GM12878 (cell line): ENCODE data around the gene RGL1. TPM values are rescaled to one million over a fixed set of nuclear protein-coding genes. Genes with fewer than 3 reads are reported as not detected.

Source experiments
- CREB1 ChIP-seq: IDR thresholded peaks from 2 replicates; pipeline ENCODE4 v1.6.1; 2012; ENCODE audit warnings: low read depth, mild to moderate bottlenecking, inconsistent platforms
- HDAC6 ChIP-seq: fragments of 200-600 bp; sonication (generic); IDR thresholded peaks from one replicate; pipeline ENCODE4 v1.8.0; 2017; ENCODE audit warnings: antibody characterized with exemption; ENCODE audit not compliant: unreplicated experiment
- HDGF ChIP-seq: fragments of 450-650 bp; IDR thresholded peaks from 2 replicates; pipeline ENCODE4 v1.6.1; 2016; ENCODE audit warnings: antibody characterized with exemption
- HSF1 ChIP-seq: fragments of 150-350 bp; IDR thresholded peaks from 2 replicates; pipeline ENCODE4 v1.6.1; 2014; ENCODE audit warnings: mild to moderate bottlenecking, low read depth, low read length
- MYC ChIP-seq: IDR thresholded peaks from 2 replicates; pipeline ENCODE4 v1.6.1; 2011; ENCODE audit warnings: mild to moderate bottlenecking, low read length, moderate library complexity, inconsistent platforms; ENCODE audit not compliant: insufficient read depth, insufficient replicate concordance, insufficient read length, severe bottlenecking
- NR2C2 ChIP-seq: IDR thresholded peaks from 2 replicates; pipeline ENCODE4 v1.6.1; 2011; ENCODE audit warnings: borderline replicate concordance, low read depth; ENCODE audit not compliant: control insufficient read depth, insufficient read length
- NRF1 ChIP-seq: conservative IDR thresholded peaks from 2 replicates; pipeline ENCODE4 v1.6.1; 2011; ENCODE audit warnings: mild to moderate bottlenecking, low read depth, low read length, improper control_type of control experiment
- POLR2AphosphoS5 ChIP-seq: IDR thresholded peaks from 2 replicates; pipeline ENCODE4 v1.6.1; 2011; ENCODE audit warnings: mild to moderate bottlenecking, low read length, inconsistent platforms
- SIN3A ChIP-seq: IDR thresholded peaks from 2 replicates; pipeline ENCODE4 v1.6.1; 2012; ENCODE audit warnings: low read depth, low read length, improper control_type of control experiment
- SP1 ChIP-seq: IDR thresholded peaks from one replicate; pipeline ENCODE4 v1.6.1; 2011; ENCODE audit warnings: low read depth, low read length
- SREBF1 ChIP-seq: IDR thresholded peaks from 2 replicates; pipeline ENCODE4 v1.6.1; 2012; ENCODE audit warnings: mild to moderate bottlenecking, low read length
- SRF ChIP-seq, 2 experiments: IDR thresholded peaks; 2 replicates each; pipeline ENCODE4 v1.6.1; 2011; ENCODE audit warnings: low read depth in 2 of 2, low read length in 2 of 2, mild to moderate bottlenecking in 1 of 2, moderate library complexity in 1 of 2
- STAT1 ChIP-seq: fragments of 450-650 bp; conservative IDR thresholded peaks from 2 replicates; pipeline ENCODE4 v1.6.1; 2014; ENCODE audit warnings: antibody characterized with exemption, mild to moderate bottlenecking
- YY1 ChIP-seq: IDR thresholded peaks from 2 replicates; pipeline ENCODE4 v1.6.1; 2011; ENCODE audit warnings: low read depth, mild to moderate bottlenecking, low read length
- polyA plus RNA-seq, 11 experiments: library from polyadenylated mRNA; depleted of rRNA in 4 of 11; unstranded in 6 of 11; stranded (reverse) in 5 of 11; fragments of >200 nt; fragmentation: Nextera tagmentation in 4 of 11; fragmentation: Illumina TruSeq in 1 of 11; extraction: Ambion mirVana in 4 of 11; extraction: Trizol in 1 of 11; gene quantifications; 1 replicate in 1 of 11; 2 replicates in 10 of 11; pipeline versions ENCODE4 v1.2.1 to v1.2.3, GENCODE V29; 2011 to 2016; ENCODE audit warnings: inconsistent platforms in 2 of 11, missing spikeins in 2 of 11, low read depth in 1 of 11
- total RNA-seq, 4 experiments: library from RNA; depleted of rRNA in 3 of 4; stranded (reverse); fragments of >200 nt in 3 of 4; fragmentation: Illumina TruSeq in 1 of 4; extraction: Trizol in 1 of 4; gene quantifications; 2 replicates each; pipeline versions ENCODE4 v1.2.1 to v1.2.3, GENCODE V29; 2013 to 2021
- TF ChIP-seq, protein P1 (sequence below): fragments of 150-350 bp; IDR thresholded peaks from 2 replicates; pipeline ENCODE4 v1.6.1; 2016; ENCODE audit warnings: low read depth, low read length
- TF ChIP-seq, protein P2 (sequence below): fragments of 450-650 bp; IDR thresholded peaks from 2 replicates; pipeline ENCODE4 v1.6.1; 2016; ENCODE audit warnings: mild to moderate bottlenecking
- TF ChIP-seq, protein P3 (sequence below): fragments of 450-650 bp; formaldehyde crosslinking; IDR thresholded peaks from 2 replicates; pipeline ENCODE4 v1.5.0; 2022; ENCODE audit warnings: mild to moderate bottlenecking, missing genetic modification characterization
- TF ChIP-seq, protein P4 (sequence below): fragments of 450-650 bp; IDR thresholded peaks from 2 replicates; pipeline ENCODE4 v1.6.1; 2018; ENCODE audit warnings: borderline replicate concordance, mild to moderate bottlenecking; ENCODE audit not compliant: partially characterized antibody

RGL1 gene
- total and polyA plus RNA-seq, 10 of the 15 experiments (the other 5 are each of a cell fraction or from before 2014, with no cell fraction given): 8.1 to 25.0 (median 19.0) TPM

- TF ChIP-seq HDAC6: no peak
- TF ChIP-seq SRF (IDR thresholded peaks at IDR 0.05; ENCODE audit: low read depth in 2 of 2, low read length in 2 of 2): no peak
- TF ChIP-seq SP1: no peak
- no peak for TF ChIP-seq HDGF
- TF ChIP-seq, protein P1, sequence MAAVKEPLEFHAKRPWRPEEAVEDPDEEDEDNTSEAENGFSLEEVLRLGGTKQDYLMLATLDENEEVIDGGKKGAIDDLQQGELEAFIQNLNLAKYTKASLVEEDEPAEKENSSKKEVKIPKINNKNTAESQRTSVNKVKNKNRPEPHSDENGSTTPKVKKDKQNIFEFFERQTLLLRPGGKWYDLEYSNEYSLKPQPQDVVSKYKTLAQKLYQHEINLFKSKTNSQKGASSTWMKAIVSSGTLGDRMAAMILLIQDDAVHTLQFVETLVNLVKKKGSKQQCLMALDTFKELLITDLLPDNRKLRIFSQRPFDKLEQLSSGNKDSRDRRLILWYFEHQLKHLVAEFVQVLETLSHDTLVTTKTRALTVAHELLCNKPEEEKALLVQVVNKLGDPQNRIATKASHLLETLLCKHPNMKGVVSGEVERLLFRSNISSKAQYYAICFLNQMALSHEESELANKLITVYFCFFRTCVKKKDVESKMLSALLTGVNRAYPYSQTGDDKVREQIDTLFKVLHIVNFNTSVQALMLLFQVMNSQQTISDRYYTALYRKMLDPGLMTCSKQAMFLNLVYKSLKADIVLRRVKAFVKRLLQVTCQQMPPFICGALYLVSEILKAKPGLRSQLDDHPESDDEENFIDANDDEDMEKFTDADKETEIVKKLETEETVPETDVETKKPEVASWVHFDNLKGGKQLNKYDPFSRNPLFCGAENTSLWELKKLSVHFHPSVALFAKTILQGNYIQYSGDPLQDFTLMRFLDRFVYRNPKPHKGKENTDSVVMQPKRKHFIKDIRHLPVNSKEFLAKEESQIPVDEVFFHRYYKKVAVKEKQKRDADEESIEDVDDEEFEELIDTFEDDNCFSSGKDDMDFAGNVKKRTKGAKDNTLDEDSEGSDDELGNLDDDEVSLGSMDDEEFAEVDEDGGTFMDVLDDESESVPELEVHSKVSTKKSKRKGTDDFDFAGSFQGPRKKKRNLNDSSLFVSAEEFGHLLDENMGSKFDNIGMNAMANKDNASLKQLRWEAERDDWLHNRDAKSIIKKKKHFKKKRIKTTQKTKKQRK: no peak
- no peak for TF ChIP-seq HSF1
- no peak for TF ChIP-seq SREBF1
- peak; percentile 81 for TF ChIP-seq YY1
- no peak for TF ChIP-seq MYC
- TF ChIP-seq CREB1: no peak; the same call in 1 of the 2 replicates
- no peak for TF ChIP-seq STAT1
- no peak for TF ChIP-seq NR2C2
- TF ChIP-seq, protein P2, sequence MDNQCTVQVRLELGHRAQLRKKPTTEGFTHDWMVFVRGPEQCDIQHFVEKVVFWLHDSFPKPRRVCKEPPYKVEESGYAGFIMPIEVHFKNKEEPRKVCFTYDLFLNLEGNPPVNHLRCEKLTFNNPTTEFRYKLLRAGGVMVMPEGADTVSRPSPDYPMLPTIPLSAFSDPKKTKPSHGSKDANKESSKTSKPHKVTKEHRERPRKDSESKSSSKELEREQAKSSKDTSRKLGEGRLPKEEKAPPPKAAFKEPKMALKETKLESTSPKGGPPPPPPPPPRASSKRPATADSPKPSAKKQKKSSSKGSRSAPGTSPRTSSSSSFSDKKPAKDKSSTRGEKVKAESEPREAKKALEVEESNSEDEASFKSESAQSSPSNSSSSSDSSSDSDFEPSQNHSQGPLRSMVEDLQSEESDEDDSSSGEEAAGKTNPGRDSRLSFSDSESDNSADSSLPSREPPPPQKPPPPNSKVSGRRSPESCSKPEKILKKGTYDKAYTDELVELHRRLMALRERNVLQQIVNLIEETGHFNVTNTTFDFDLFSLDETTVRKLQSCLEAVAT: no peak
- TF ChIP-seq, protein P3, sequence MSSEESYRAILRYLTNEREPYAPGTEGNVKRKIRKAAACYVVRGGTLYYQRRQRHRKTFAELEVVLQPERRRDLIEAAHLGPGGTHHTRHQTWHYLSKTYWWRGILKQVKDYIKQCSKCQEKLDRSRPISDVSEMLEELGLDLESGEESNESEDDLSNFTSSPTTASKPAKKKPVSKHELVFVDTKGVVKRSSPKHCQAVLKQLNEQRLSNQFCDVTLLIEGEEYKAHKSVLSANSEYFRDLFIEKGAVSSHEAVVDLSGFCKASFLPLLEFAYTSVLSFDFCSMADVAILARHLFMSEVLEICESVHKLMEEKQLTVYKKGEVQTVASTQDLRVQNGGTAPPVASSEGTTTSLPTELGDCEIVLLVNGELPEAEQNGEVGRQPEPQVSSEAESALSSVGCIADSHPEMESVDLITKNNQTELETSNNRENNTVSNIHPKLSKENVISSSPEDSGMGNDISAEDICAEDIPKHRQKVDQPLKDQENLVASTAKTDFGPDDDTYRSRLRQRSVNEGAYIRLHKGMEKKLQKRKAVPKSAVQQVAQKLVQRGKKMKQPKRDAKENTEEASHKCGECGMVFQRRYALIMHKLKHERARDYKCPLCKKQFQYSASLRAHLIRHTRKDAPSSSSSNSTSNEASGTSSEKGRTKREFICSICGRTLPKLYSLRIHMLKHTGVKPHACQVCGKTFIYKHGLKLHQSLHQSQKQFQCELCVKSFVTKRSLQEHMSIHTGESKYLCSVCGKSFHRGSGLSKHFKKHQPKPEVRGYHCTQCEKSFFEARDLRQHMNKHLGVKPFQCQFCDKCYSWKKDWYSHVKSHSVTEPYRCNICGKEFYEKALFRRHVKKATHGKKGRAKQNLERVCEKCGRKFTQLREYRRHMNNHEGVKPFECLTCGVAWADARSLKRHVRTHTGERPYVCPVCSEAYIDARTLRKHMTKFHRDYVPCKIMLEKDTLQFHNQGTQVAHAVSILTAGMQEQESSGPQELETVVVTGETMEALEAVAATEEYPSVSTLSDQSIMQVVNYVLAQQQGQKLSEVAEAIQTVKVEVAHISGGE: no peak
- no peak for TF ChIP-seq NRF1
- TF ChIP-seq, protein P4, sequence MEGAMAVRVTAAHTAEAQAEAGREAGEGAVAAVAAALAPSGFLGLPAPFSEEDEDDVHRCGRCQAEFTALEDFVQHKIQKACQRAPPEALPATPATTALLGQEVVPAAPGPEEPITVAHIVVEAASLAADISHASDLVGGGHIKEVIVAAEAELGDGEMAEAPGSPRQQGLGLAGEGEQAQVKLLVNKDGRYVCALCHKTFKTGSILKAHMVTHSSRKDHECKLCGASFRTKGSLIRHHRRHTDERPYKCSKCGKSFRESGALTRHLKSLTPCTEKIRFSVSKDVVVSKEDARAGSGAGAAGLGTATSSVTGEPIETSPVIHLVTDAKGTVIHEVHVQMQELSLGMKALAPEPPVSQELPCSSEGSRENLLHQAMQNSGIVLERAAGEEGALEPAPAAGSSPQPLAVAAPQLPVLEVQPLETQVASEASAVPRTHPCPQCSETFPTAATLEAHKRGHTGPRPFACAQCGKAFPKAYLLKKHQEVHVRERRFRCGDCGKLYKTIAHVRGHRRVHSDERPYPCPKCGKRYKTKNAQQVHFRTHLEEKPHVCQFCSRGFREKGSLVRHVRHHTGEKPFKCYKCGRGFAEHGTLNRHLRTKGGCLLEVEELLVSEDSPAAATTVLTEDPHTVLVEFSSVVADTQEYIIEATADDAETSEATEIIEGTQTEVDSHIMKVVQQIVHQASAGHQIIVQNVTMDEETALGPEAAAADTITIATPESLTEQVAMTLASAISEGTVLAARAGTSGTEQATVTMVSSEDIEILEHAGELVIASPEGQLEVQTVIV: no peak
- no peak for TF ChIP-seq POLR2AphosphoS5
- no peak for TF ChIP-seq SIN3A
These were observed 2.7 kb downstream of the RGL1 start (continued) for GRCh38 chr1:183807549-183808168.
